Ectodermal cell (in vitro differentiated cells): Measurements from ENCODE around the gene ITSN1.
A peak's percentile ranks its signal among the peaks of the same experiment; 100 is the strongest.

Source experiments
- H3K27ac ChIP-seq: 2 replicates; pipeline ENCODE4 v1.7.0; 2013; ENCODE audit warnings: mild to moderate bottlenecking, low read depth, low read length; ENCODE audit not compliant: insufficient read depth, poor library complexity, severe bottlenecking
- H3K27me3 ChIP-seq: 2 replicates; pipeline ENCODE4 v1.7.0; 2013; ENCODE audit warnings: mild to moderate bottlenecking, low read length; ENCODE audit not compliant: insufficient read depth, control insufficient read depth, poor library complexity, severe bottlenecking
- H3K36me3 ChIP-seq: one replicate; pipeline ENCODE4 v1.7.0; 2013; ENCODE audit warnings: low read length; ENCODE audit not compliant: control insufficient read depth, insufficient read depth
- H3K4me1 ChIP-seq: one replicate; pipeline ENCODE4 v1.7.0; 2013; ENCODE audit warnings: low read length; ENCODE audit not compliant: control insufficient read depth, insufficient read depth
- H3K4me3 ChIP-seq: 2 replicates; pipeline ENCODE4 v1.7.0; 2013; ENCODE audit warnings: low read depth, low read length, control low read depth; ENCODE audit not compliant: insufficient read depth
- H3K9me3 ChIP-seq: 2 replicates; pipeline ENCODE4 v1.7.0; 2013; ENCODE audit warnings: mild to moderate bottlenecking, low read length, moderate library complexity; ENCODE audit not compliant: control insufficient read depth
- WGBS, 2 experiments: methylation state at CpG; one replicate each; pipeline ENCODE4 v1.1.7; 2013; ENCODE audit warnings: missing lambda C conversion rate in 2 of 2; 5-methylcytosine and 5-hydroxymethylcytosine counted together

The ITSN1 gene

GRCh38 chr21:33690874-33691273 is 48.6 kb downstream of the ITSN1 start:
- H3K27ac ChIP-seq = no peak overlapping the region
- 81% methylated on average over 4 to 5 of the region's 5 CpGs for WGBS, 2 experiments
- no peak overlapping the region for H3K4me3 ChIP-seq
- peaks cover 21% of the 10 kb centered on the region for H3K4me1 ChIP-seq
- H3K36me3 ChIP-seq = no peaks in the 10 kb centered on the region
- no peaks in the 10 kb centered on the region for H3K9me3 ChIP-seq
- H3K27me3 ChIP-seq = no peaks in the 10 kb centered on the region

- Histone ChIP-seq H3K36me3 (no peaks in the 10 kb centered on the region), H3K4me3 (no peak overlapping the region), H3K27ac (peak overlapping the region; percentile 77), H3K4me1 (peaks cover 24% of the 10 kb centered on the region), H3K9me3 (no peaks in the 10 kb centered on the region), H3K27me3 (no peaks in the 10 kb centered on the region)
- WGBS, 2 experiments = 18 to 21% methylated on average over 6 of the region's 6 CpGs
These were observed 49.8 kb downstream of the ITSN1 start for GRCh38 chr21:33691945-33692603.

- Histone ChIP-seq H3K36me3 (no peaks in the 10 kb centered on the region), H3K4me1 (peaks cover 34% of the 10 kb centered on the region), H3K27me3 (no peaks in the 10 kb centered on the region), H3K4me3 (no peak overlapping the region), H3K9me3 (no peaks in the 10 kb centered on the region), H3K27ac (peak overlapping the region; percentile 41)
- 64 to 69% methylated on average over 2 of the region's 2 CpGs for WGBS, 2 experiments
These were observed 53.5 kb downstream of the ITSN1 start for GRCh38 chr21:33695813-33696212.

- Histone ChIP-seq H3K4me1 (peaks cover 29% of the 10 kb centered on the region), H3K27ac (no peak overlapping the region), H3K27me3 (no peaks in the 10 kb centered on the region), H3K9me3 (no peaks in the 10 kb centered on the region), H3K4me3 (no peak overlapping the region), H3K36me3 (no peaks in the 10 kb centered on the region)
- WGBS, 2 experiments = 90% methylated on average over 3 to 5 of the region's 5 CpGs
These were observed 54.2 kb downstream of the ITSN1 start for GRCh38 chr21:33696465-33696864.

- Histone ChIP-seq H3K27ac (peak overlapping the region; percentile 52), H3K27me3 (no peaks in the 10 kb centered on the region), H3K36me3 (no peaks in the 10 kb centered on the region), H3K4me1 (peaks cover 23% of the 10 kb centered on the region), H3K9me3 (no peaks in the 10 kb centered on the region), H3K4me3 (no peak overlapping the region)
- WGBS, 2 experiments = 73 to 75% methylated on average over 3 of the region's 3 CpGs
These were observed 56.0 kb downstream of the ITSN1 start for GRCh38 chr21:33698087-33698860.

GRCh38 chr21:33699277-33699676 is 57.0 kb downstream of the ITSN1 start:
- H3K4me1 ChIP-seq = peaks cover 23% of the 10 kb centered on the region
- no peaks in the 10 kb centered on the region for H3K36me3 ChIP-seq
- H3K4me3 ChIP-seq = no peak overlapping the region
- no peaks in the 10 kb centered on the region for H3K9me3 ChIP-seq
- H3K27ac ChIP-seq = no peak overlapping the region
- H3K27me3 ChIP-seq = no peaks in the 10 kb centered on the region
- WGBS, 2 experiments = 96 to 97% methylated on average over 2 of the region's 2 CpGs

- peaks cover 17% of the 10 kb centered on the region for H3K4me1 ChIP-seq
- no peak overlapping the region for H3K4me3 ChIP-seq
- no peaks in the 10 kb centered on the region for H3K36me3 ChIP-seq
- 98% methylated on average over 3 of the region's 3 CpGs for WGBS, 2 experiments
- H3K27me3 ChIP-seq = no peaks in the 10 kb centered on the region
- H3K9me3 ChIP-seq = no peaks in the 10 kb centered on the region
- no peak overlapping the region for H3K27ac ChIP-seq
These were observed 58.2 kb downstream of the ITSN1 start for GRCh38 chr21:33700491-33700890.

GRCh38 chr21:33703750-33704606 is 61.7 kb downstream of the ITSN1 start:
- Histone ChIP-seq H3K27me3 (no peaks in the 10 kb centered on the region), H3K4me3 (no peak overlapping the region), H3K4me1 (no peaks in the 10 kb centered on the region), H3K36me3 (peaks cover 3% of the 10 kb centered on the region), H3K9me3 (no peaks in the 10 kb centered on the region), H3K27ac (no peak overlapping the region)
- WGBS, 2 experiments = 83 to 91% methylated on average over 10 of the region's 10 CpGs

GRCh38 chr21:33707846-33708245 is 65.5 kb downstream of the ITSN1 start:
- Histone ChIP-seq H3K36me3 (peaks cover 6% of the 10 kb centered on the region), H3K4me3 (no peak overlapping the region), H3K27me3 (no peaks in the 10 kb centered on the region), H3K27ac (no peak overlapping the region), H3K9me3 (no peaks in the 10 kb centered on the region), H3K4me1 (no peaks in the 10 kb centered on the region)

GRCh38 chr21:33708874-33709273 is 66.6 kb downstream of the ITSN1 start:
- no peak overlapping the region for H3K4me3 ChIP-seq
- H3K36me3 ChIP-seq = peaks cover 6% of the 10 kb centered on the region
- no peak overlapping the region for H3K27ac ChIP-seq
- no peaks in the 10 kb centered on the region for H3K9me3 ChIP-seq
- WGBS, 2 experiments = 97 to 100% methylated on average over 2 of the region's 2 CpGs
- H3K27me3 ChIP-seq = no peaks in the 10 kb centered on the region
- no peaks in the 10 kb centered on the region for H3K4me1 ChIP-seq
